Measurements from ENCODE around the gene RAB28.

- TF ChIP-seq POLR2A (IDR thresholded peaks at IDR 0.05; ENCODE audit: extremely low read depth, insufficient read length) (no peak), MAX (IDR thresholded peaks at IDR 0.05; ENCODE audit: low read depth, low read length) (no peak), MYC (IDR thresholded peaks at IDR 0.05; ENCODE audit: low read depth, low read length) (no peak)
- TF ChIP-seq, protein P1, sequence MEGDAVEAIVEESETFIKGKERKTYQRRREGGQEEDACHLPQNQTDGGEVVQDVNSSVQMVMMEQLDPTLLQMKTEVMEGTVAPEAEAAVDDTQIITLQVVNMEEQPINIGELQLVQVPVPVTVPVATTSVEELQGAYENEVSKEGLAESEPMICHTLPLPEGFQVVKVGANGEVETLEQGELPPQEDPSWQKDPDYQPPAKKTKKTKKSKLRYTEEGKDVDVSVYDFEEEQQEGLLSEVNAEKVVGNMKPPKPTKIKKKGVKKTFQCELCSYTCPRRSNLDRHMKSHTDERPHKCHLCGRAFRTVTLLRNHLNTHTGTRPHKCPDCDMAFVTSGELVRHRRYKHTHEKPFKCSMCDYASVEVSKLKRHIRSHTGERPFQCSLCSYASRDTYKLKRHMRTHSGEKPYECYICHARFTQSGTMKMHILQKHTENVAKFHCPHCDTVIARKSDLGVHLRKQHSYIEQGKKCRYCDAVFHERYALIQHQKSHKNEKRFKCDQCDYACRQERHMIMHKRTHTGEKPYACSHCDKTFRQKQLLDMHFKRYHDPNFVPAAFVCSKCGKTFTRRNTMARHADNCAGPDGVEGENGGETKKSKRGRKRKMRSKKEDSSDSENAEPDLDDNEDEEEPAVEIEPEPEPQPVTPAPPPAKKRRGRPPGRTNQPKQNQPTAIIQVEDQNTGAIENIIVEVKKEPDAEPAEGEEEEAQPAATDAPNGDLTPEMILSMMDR (IDR thresholded peaks at IDR 0.05; ENCODE audit: low read depth, low read length), result no peak
Observed at GRCh38 chr4:13476152-13476551, 8.0 kb downstream of the RAB28 start.
